Stimulated activated CD8-positive, alpha-beta memory T cell treated with anti-CD3 and anti-CD28 coated beads, Interleukin-15, amount 100 ng/mL, for 24 hours (primary cell): Measurements from ENCODE around the gene BAK1.

Experiments
- DNase-seq: peaks from one replicate; pipeline ENCODE4 v3.0.0-alpha.2; 2020; ENCODE audit warnings: low read depth

The BAK1 gene

GRCh38 chr6:33579828-33580714, at the start of gene BAK1:
Gene BAK1, minus strand, starts transcription at chr6:33580276. Its CDS starts 2,672 bp downstream, at chr6:33577604.
- DNase-seq, result peak; percentile 52

- DNase-seq, result no peak
Measured at GRCh38 chr6:33628401-33628964, 48.4 kb upstream of the BAK1 start.

- no peak for DNase-seq
Measured at GRCh38 chr6:33627876-33628275, 47.8 kb upstream of the BAK1 start.

- DNase-seq, result no peak
Measured at GRCh38 chr6:33624856-33625255, 44.8 kb upstream of the BAK1 start.

- DNase-seq, result no peak
Measured at GRCh38 chr6:33623895-33624381, 43.9 kb upstream of the BAK1 start.

- no peak for DNase-seq
Measured at GRCh38 chr6:33622456-33623431, 42.7 kb upstream of the BAK1 start.

- no peak for DNase-seq
Measured at GRCh38 chr6:33621711-33622388, 41.8 kb upstream of the BAK1 start.

- DNase-seq, result peak; percentile 46
Measured at GRCh38 chr6:33620856-33621710, 41.0 kb upstream of the BAK1 start, which contains the start of gene ITPR3. Gene ITPR3, plus strand, starts transcription at chr6:33621322. Its CDS starts 281 bp downstream, at chr6:33621603.

GRCh38 chr6:33620158-33620855, 40.2 kb upstream of the BAK1 start:
- no peak for DNase-seq

- DNase-seq, result no peak
Measured at GRCh38 chr6:33619166-33619840, 39.2 kb upstream of the BAK1 start.

- DNase-seq, result no peak
Measured at GRCh38 chr6:33616913-33617312, 36.8 kb upstream of the BAK1 start.

- no peak for DNase-seq
Measured at GRCh38 chr6:33616113-33616512, 36.0 kb upstream of the BAK1 start.

- DNase-seq, result no peak
Measured at GRCh38 chr6:33613795-33614168, 33.7 kb upstream of the BAK1 start.

GRCh38 chr6:33613146-33613794, 33.2 kb upstream of the BAK1 start:
- DNase-seq, result no peak

- DNase-seq, result no peak
Measured at GRCh38 chr6:33610779-33611732, 31.0 kb upstream of the BAK1 start.

GRCh38 chr6:33610067-33610466, 30.0 kb upstream of the BAK1 start:
- no peak for DNase-seq

- DNase-seq, result no peak
Measured at GRCh38 chr6:33609528-33609927, 29.5 kb upstream of the BAK1 start.

GRCh38 chr6:33609019-33609418, 28.9 kb upstream of the BAK1 start:
- DNase-seq, result no peak
